ENCODE measurements around the gene MINK1. TPM values are rescaled to one million over a fixed set of nuclear protein-coding genes. Genes with fewer than 3 reads are reported as not detected.

Gene MINK1
- total and polyA plus RNA-seq, 10 of the 15 experiments (the other 5 are each of a cell fraction or from before 2014, with no cell fraction given): 0.08 to 55.6 (median 15.0) TPM

- TF ChIP-seq EP300 (IDR thresholded peaks at IDR 0.05; ENCODE audit: borderline replicate concordance in 1 of 2, control insufficient read depth in 1 of 2, low read depth in 2 of 2, low read length in 2 of 2) (no peak), ATF7 (IDR thresholded peaks at IDR 0.05; ENCODE audit: low read depth) (no peak), MLLT1 (IDR thresholded peaks at IDR 0.05) (no peak), RELA (IDR thresholded peaks at IDR 0.05; ENCODE audit: borderline replicate concordance, partially characterized antibody) (no peak), CHD2 (IDR thresholded peaks at IDR 0.05; ENCODE audit: borderline replicate concordance, low read depth, low read length) (no peak), MYB (IDR thresholded peaks at IDR 0.05; ENCODE audit: borderline replicate concordance, low read depth, low read length) (no peak), POLR2AphosphoS2 (IDR thresholded peaks at IDR 0.05; ENCODE audit: low read depth, low read length) (no peak), EGR1 (IDR thresholded peaks at IDR 0.05; ENCODE audit: borderline replicate concordance in 1 of 2, low read depth in 2 of 2, low read length in 2 of 2) (no peak), YY1 (IDR thresholded peaks at IDR 0.05; ENCODE audit: low read depth, low read length) (no peak), ZNF274 (IDR thresholded peaks at IDR 0.05; ENCODE audit: insufficient read depth, insufficient read length) (no peak), RELB (IDR thresholded peaks at IDR 0.05; ENCODE audit: low read depth) (no peak), HDGF (IDR thresholded peaks at IDR 0.05) (no peak), BMI1 (IDR thresholded peaks at IDR 0.05; ENCODE audit: borderline replicate concordance) (no peak)
- H3K4me3 ChIP-seq: peak overlapping the region; percentile 76; the same call in 1 of the 2 replicates
- H4K20me1 ChIP-seq (ENCODE audit: control insufficient read depth, insufficient read depth): no peaks in the 10 kb centered on the region
- H3K27me3 ChIP-seq (replicated peaks in 1 of 2; ENCODE audit: control insufficient read depth in 2 of 2, insufficient read depth in 2 of 2, low read length in 1 of 2): no peaks in the 10 kb centered on the region
- BruUV-seq (replicated peaks): TSS peak; percentile 80
- H3K9ac ChIP-seq (ENCODE audit: control insufficient read depth, insufficient read depth, low read length): peak overlapping the region; percentile 73; the same call in 1 of the 2 replicates
- ATAC-seq (peak; percentile 3; the same call in 1 of the 3 replicates), DNase-seq (ENCODE audit: low read depth, low spot score) (no peak), FAIRE-seq (no peak)
- CTCF ChIA-PET: interaction anchor here (0.6 to 1.7 kb wide), 4 partner anchors 12 to 84 kb away, joined by 3 to 7 read pairs (median 5); partner anchors contain the start of gene PSMB6
- H3K36me3 ChIP-seq (ENCODE audit: control insufficient read depth in 2 of 2, insufficient read depth in 2 of 2, low read length in 1 of 2): no peaks in the 10 kb centered on the region
- no peaks in the 10 kb centered on the region for H3K79me2 ChIP-seq (ENCODE audit: control insufficient read depth, insufficient read depth, low read length)
- H3K27ac ChIP-seq (ENCODE audit: control insufficient read depth, insufficient read depth): no peak overlapping the region
- in situ Hi-C loops (cut with MboI) (no loop called here), intact Hi-C loops (cut with micrococcal nuclease; ENCODE audit: unreplicated experiment) (no loop called here)
- peak overlapping the region; percentile 86 for H3K4me2 ChIP-seq (ENCODE audit: control insufficient read depth, insufficient read depth)
- SMC1A ChIA-PET (ENCODE audit: uncharacterized antibody, unreplicated experiment): interaction anchor here (1.2 kb wide), 1 partner anchor 18 kb away, joined by 3 read pairs; no protein-coding TSS in a partner anchor
- H2AFZ ChIP-seq (ENCODE audit: control insufficient read depth, low read depth, low read length): peak overlapping the region; percentile 44
- H3K4me1 ChIP-seq (ENCODE audit: control insufficient read depth, insufficient read depth, low read length): peaks cover 4% of the 10 kb centered on the region
- POLR2A ChIA-PET: interaction anchor here (0.8 to 1.8 kb wide), 3 partner anchors 10 to 18 kb away, joined by 3 to 14 read pairs (median 3); partner anchors contain the start of gene PSMB6
- RAD21 ChIA-PET (ENCODE audit: unreplicated experiment): interaction anchor here (1.3 to 1.4 kb wide), 2 partner anchors 18 to 97 kb away, joined by 3 read pairs; partner anchors contain the start of gene ARRB2
- H3K9me3 ChIP-seq (replicated peaks; ENCODE audit: control insufficient read depth, insufficient read depth, low read length): no peaks in the 10 kb centered on the region
- WGBS (ENCODE audit: insufficient coverage, insufficient replicate concordance, low lambda C conversion rate, missing lambda C conversion rate): 37% methylated on average over 30 of the region's 32 CpGs
These were observed 25.3 kb upstream of the MINK1 start for GRCh38 chr17:4807605-4808377.
